ENCODE measurements around the gene PML.
A peak's percentile ranks its signal among the peaks of the same experiment; 100 is the strongest.

Gene PML

GRCh38 chr15:73964736-73965093 lies 29.8 kb upstream of the PML start (continued):
- TF ChIP-seq PRDM10 (tag by site-specific recombination; IDR thresholded peaks at IDR 0.05), result peak; percentile 55
- TF ChIP-seq ZFP69B (tag by site-specific recombination; IDR thresholded peaks at IDR 0.05), result 0 out of 2 replicates have a peak, but pooled peaks have one; percentile 42
- TF ChIP-seq ZXDB (tag by site-specific recombination; IDR thresholded peaks at IDR 0.05), result 0 out of 2 replicates have a peak, but pooled peaks have one; percentile 53

- CTCF ChIA-PET, result interaction anchor here (0.5 to 13.4 kb wide), 32 partner anchors 8 to 1842 kb away, joined by 3 to 276 read pairs (median 4); partner anchors contain the start of gene PML
- Histone ChIP-seq H3K27ac (ENCODE audit: extremely low read depth, low read depth, low read length) (no peak overlapping the region), H3K9me3 (ENCODE audit: control insufficient read depth, insufficient read depth, low read depth, low read length) (no peaks in the 10 kb centered on the region), H3K4me3 (ENCODE audit: low read depth, low read length) (no peak overlapping the region), H3K36me3 (ENCODE audit: control insufficient read depth in 2 of 2, insufficient read depth in 1 of 2, low read length in 2 of 2) (no peaks in the 10 kb centered on the region), H3K4me1 (ENCODE audit: control insufficient read depth, insufficient read depth, low read length) (peaks cover 3% of the 10 kb centered on the region; the same call in 1 of the 2 replicates)
- POLR2A ChIA-PET, result no interaction called here
- TF ChIP-seq ZSCAN4 (tag by site-specific recombination; IDR thresholded peaks at IDR 0.05), result no peak
- TF ChIP-seq REST (tag by site-specific recombination; IDR thresholded peaks at IDR 0.05), result no peak
- TF ChIP-seq ZNF629 (tag by site-specific recombination; IDR thresholded peaks at IDR 0.05), result no peak
- TF ChIP-seq GLIS2 (tag by site-specific recombination; IDR thresholded peaks at IDR 0.05), result peak; percentile 33; the same call in 1 of the 2 replicates
- peak; percentile 87 for TF ChIP-seq ZBTB17 (tag by site-specific recombination; IDR thresholded peaks at IDR 0.05)
- TF ChIP-seq ZNF558 (tag by site-specific recombination; IDR thresholded peaks at IDR 0.05), result no peak
- no peak for TF ChIP-seq TRIM28 (IDR thresholded peaks at IDR 0.05; ENCODE audit: borderline replicate concordance, low read length)
- peak; percentile 31; the same call in 1 of the 2 replicates for TF ChIP-seq ZFHX2 (tag by site-specific recombination; conservative IDR thresholded peaks at IDR 0.05)
- no peak for TF ChIP-seq ZNF138 (tag by site-specific recombination; IDR thresholded peaks at IDR 0.05; ENCODE audit: borderline replicate concordance)
- TF ChIP-seq GLIS1 (tag by site-specific recombination; IDR thresholded peaks at IDR 0.05), result peak; percentile 100
- no peak for TF ChIP-seq TCF7L2 (IDR thresholded peaks at IDR 0.05; ENCODE audit: borderline replicate concordance, low read depth, low read length)
- no peak for TF ChIP-seq ZBTB44 (tag by site-specific recombination; IDR thresholded peaks at IDR 0.05)
- TF ChIP-seq ZFP69B (tag by site-specific recombination; IDR thresholded peaks at IDR 0.05), result no peak
- no peak for TF ChIP-seq ZNF266 (tag by site-specific recombination; IDR thresholded peaks at IDR 0.05; ENCODE audit: low read depth)
- TF ChIP-seq OSR2 (tag by site-specific recombination; IDR thresholded peaks at IDR 0.05), result 0 out of 2 replicates have a peak, but pooled peaks have one; percentile 38
- TF ChIP-seq ZNF2 (tag by site-specific recombination; IDR thresholded peaks at IDR 0.05), result 0 out of 2 replicates have a peak, but pooled peaks have one; percentile 4
- no peak for TF ChIP-seq ZNF549 (tag by site-specific recombination; IDR thresholded peaks at IDR 0.05)
- no peak for TF ChIP-seq KLF7 (tag by site-specific recombination; IDR thresholded peaks at IDR 0.05; ENCODE audit: borderline replicate concordance)
- TF ChIP-seq ZNF24 (tag by site-specific recombination; IDR thresholded peaks at IDR 0.05), result no peak
- no peak for TF ChIP-seq ZNF843 (tag by site-specific recombination; IDR thresholded peaks at IDR 0.05)
- TF ChIP-seq ZNF37A (tag by site-specific recombination; IDR thresholded peaks at IDR 0.05), result no peak
- TF ChIP-seq ZXDB (tag by site-specific recombination; IDR thresholded peaks at IDR 0.05), result no peak
- TF ChIP-seq ZNF146 (tag by site-specific recombination; IDR thresholded peaks at IDR 0.05), result no peak
- TF ChIP-seq ATF2 (tag by site-specific recombination; IDR thresholded peaks at IDR 0.05; ENCODE audit: low read depth), result no peak
Measured at GRCh38 chr15:73965094-73965757, 29.3 kb upstream of the PML start.
